ENCODE results near the gene ICAM4. TPM values are rescaled to one million over a fixed set of nuclear protein-coding genes. Genes with fewer than 3 reads are reported as not detected.

Gene ICAM4
- polyA plus RNA-seq, 1 of the 3 experiments (the other 2 are of a cell fraction), result 0.05 TPM

- H3K4me1 ChIP-seq (ENCODE audit: control insufficient read depth in 1 of 2, insufficient read depth in 2 of 2, low read depth in 1 of 2, low read length in 1 of 2), result peaks cover 0 to 10% of the 10 kb centered on the region in 2 experiments; a peak in 1 of 4 replicates
- H3K9ac ChIP-seq, result no peak overlapping the region
- H3K9me2 ChIP-seq, result no peaks in the 10 kb centered on the region
- ChIA-PET CTCF (no interaction called here), POLR2A (no interaction called here)
- no peak overlapping the region for H3K4me3 ChIP-seq (ENCODE audit: low read depth in 2 of 2, low read length in 1 of 2)
- peaks cover 65% of the 10 kb centered on the region for H3K79me2 ChIP-seq (ENCODE audit: insufficient read depth)
- H2AFZ ChIP-seq (ENCODE audit: low read depth), result no peak overlapping the region
- no peak for DNase-seq
- H3K27me3 ChIP-seq (ENCODE audit: insufficient read depth), result no peaks in the 10 kb centered on the region
- no peaks in the 10 kb centered on the region for H3K9me3 ChIP-seq
- H4K20me1 ChIP-seq (ENCODE audit: insufficient read depth), result peaks cover 32% of the 10 kb centered on the region
- TF ChIP-seq FOXM1 (IDR thresholded peaks at IDR 0.05; ENCODE audit: low read depth) (no peak), SMC3 (IDR thresholded peaks at IDR 0.05; ENCODE audit: low read depth, low read length) (no peak), USF2 (IDR thresholded peaks at IDR 0.05; ENCODE audit: borderline replicate concordance, low read depth, low read length) (no peak), CHD2 (IDR thresholded peaks at IDR 0.05; ENCODE audit: low read length, partially characterized antibody) (no peak), EP300 (IDR thresholded peaks at IDR 0.05; ENCODE audit: borderline replicate concordance in 1 of 2, low read depth in 1 of 2, low read length in 1 of 2) (no peak), CTCF (IDR thresholded peaks at IDR 0.05) (no peak), NRF1 (IDR thresholded peaks at IDR 0.05; ENCODE audit: low read depth, low read length) (no peak), ZBTB33 (IDR thresholded peaks at IDR 0.05; ENCODE audit: borderline replicate concordance, low read depth) (no peak), POLR2AphosphoS5 (IDR thresholded peaks at IDR 0.05; ENCODE audit: low read depth, low read length) (no peak), GABPA (IDR thresholded peaks at IDR 0.05; ENCODE audit: low read depth) (no peak), TEAD4 (IDR thresholded peaks at IDR 0.05; ENCODE audit: borderline replicate concordance, insufficient read depth) (no peak), PBX3 (IDR thresholded peaks at IDR 0.05) (no peak)
- no peak overlapping the region for H3K27ac ChIP-seq (ENCODE audit: low read depth in 2 of 2, low read length in 1 of 2)
- WGBS (ENCODE audit: low lambda C conversion rate), result 92% methylated on average over 14 of the region's 41 CpGs
- H3K36me3 ChIP-seq (replicated peaks in 1 of 2; ENCODE audit: control insufficient read depth in 1 of 2, insufficient read depth in 2 of 2, low read length in 1 of 2), result peaks cover 36 to 37% of the 10 kb centered on the region in 2 experiments
- H3F3A ChIP-seq (replicated peaks; ENCODE audit: insufficient read depth), result no peaks in the 10 kb centered on the region
- no peak overlapping the region for H3K4me2 ChIP-seq
Observed at GRCh38 chr19:10328558-10329429, 42.0 kb downstream of the ICAM4 start.
